GM18858 (cell line): ENCODE measurements around the gene TMEM242.
A peak's percentile ranks its signal among the peaks of the same experiment; 100 is the strongest.

Experiments
- ATAC-seq: cut with Tn5 transposase; IDR thresholded peaks from one replicate; pipeline ENCODE4 v1.9.1; 2021; ENCODE audit not compliant: unreplicated experiment

Gene TMEM242

DNA sequence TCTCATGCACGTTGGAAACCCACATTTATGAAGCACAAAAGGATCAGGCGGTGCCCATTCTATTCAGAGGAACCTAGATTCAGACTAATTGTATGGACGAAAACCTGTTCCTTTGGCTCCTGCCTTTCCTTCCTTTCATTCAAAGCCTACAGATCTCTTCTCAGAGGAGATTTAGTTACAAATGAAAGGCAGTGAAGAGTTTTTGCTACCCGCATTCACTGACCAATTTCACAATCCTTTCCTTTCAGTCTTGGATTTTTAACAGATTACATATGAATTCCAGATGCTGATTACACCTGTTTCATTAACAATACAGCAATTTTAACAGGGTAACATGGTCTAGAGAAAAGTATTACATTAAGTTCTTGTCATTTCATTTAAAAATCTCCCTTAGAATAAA, 32.0 kb downstream of the TMEM242 start:
- ATAC-seq: no peak

DNA sequence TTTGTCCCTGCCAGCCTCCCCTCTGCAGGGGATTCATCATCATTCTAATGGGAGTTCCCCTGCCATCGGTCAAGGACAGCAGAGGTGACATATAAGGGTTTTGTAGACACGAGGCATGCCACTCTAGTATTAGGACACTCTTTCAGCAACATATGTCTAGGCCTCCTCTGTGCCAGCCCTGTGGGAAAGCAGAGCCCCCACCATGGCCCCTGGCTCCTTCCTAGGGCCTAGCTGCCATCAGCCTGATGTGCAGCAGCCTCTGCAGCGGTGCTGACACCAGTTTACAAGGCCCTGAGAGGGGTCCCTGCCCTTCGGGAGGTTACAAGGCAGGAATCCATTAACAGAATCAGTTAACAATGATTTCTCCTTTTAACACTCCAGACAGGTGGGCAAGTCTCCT, 32.5 kb downstream of the TMEM242 start:
- no peak for ATAC-seq

DNA sequence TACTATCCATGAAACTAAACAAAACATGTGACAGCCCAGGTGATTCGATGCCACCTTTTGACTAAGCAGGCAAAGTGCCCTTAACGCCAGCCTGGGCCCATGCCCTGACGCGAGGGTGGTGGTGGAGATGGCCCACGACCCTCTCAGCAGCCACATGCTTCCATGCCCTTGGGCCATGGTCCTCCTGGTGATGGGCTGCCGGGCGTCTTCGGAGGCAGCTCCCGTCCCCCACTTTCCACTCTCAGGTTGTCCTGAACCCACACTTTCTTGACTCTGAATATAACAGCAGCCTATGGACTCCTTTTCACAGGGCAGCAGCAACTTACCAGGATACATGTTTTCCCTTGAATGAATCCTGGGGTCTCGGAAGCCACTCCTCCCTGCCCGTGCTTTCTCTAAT, 33.6 kb downstream of the TMEM242 start:
- no peak for ATAC-seq

DNA sequence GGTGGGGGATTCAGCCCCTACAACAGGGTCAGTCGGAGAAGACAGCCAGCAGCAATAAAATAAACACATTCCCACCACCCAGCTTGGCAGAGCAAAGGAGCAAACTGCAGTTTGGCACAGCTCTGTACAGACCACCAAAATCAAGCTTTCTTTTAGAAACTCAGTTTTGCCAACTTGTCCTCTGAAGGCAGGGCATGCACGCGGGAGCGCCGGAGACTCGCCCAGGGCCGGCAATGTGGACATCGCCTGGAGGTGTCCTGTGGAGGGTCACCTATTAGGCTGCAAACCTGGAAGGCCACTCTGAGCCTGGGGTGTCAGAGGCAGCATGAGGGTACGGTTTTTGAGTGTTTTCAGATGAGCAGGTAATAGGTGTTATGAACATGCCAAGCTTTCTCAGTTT, 34.7 kb downstream of the TMEM242 start:
- ATAC-seq: no peak

DNA sequence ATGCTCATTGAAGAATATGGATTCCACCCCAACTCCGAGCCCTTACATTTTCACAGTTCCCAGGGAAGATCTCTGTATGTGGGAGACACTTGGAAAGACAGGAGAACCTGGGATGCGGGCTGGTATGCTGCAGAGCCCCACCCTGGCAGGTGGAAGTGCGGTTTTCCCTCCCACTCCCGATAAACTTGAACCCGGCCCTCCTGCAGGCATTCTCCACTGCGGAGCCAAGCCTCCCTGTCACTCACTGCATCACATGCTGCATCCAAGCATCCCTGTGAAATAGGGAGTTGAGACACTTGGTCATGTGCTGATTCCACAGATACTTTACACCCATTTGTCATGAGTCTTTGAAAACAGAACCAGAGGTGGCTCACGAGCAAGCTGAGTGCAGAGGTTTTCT, 35.4 kb downstream of the TMEM242 start:
- no peak for ATAC-seq

DNA sequence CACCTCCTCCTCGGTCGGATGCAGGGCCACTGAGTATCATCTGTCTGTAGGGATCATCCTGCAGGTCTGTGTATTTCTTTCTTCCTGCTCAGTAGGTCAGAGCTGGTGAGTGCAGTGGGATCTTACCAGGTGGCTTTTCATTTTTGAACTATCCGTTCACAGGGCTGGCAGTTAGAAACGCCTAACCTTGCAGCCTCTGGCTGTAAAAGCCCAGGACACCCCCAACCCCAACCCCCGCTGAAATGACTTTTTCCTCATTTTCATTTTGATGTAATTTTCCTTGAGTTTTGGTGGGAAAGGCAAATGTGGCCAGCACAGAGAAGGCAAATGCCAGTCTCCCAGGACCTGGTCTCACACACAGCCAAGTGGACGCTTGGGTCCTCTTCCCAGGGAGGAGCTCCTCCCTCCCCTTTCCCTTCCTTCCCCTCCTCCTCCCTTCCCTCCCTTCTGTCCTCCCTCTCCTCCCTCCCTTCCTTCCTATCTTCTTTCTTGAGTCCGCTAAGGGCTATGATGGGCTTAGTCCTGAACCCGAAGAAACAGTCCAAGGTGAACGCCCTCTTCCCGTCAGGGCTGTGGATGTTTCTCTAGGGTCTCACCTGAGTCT, 36.0 kb downstream of the TMEM242 start:
- ATAC-seq: no peak

DNA sequence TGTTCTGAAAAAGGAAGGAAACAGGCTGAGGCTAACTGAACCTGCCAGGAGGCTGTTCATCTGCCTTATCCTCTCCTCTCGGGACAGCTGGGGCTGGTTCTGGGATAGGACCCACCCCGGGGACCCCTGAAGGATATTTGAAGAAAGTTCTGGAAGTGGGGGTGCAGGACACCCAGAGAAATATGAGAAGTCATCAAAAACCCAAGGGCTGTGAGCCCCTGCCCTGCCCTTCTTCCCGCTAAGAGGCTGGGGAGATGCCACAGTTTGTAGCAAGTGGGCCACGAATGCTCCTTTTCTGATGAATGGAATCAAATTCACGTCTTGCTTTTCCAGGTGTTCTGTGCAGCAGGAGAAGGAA, 37.9 kb downstream of the TMEM242 start:
- no peak for ATAC-seq

DNA sequence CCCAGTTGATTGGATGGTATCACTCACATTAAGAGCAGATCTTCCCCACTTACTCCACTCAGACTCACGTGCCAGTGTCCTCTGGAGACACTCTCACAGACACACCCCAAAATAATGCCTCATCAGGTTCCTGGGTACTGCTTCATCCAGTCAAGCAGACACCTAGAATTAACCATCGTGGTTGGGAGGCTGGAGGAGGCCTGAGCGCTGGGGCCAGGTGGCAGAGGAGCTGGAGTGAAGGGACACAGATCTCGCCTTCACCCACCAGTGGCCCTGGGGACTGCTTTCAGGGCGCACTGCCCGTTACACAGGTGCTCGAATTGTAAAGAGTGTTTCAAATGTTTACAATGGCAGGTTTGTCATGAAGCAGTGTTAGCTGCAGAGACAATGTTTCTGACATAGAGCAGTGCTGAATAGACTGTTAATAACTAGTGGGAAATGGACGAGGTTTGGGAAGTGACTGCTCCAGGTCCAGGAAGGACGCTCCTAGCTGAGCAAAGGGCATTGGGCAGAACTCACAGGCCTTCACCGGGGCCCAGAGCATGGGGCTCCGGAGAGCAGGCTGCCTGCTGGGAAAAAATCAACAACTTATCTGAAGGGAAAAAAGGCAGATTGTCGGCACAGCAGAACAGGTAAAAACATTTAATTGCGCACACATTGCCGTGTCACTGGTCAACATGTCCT, 38.4 kb downstream of the TMEM242 start:
- ATAC-seq: no peak

DNA sequence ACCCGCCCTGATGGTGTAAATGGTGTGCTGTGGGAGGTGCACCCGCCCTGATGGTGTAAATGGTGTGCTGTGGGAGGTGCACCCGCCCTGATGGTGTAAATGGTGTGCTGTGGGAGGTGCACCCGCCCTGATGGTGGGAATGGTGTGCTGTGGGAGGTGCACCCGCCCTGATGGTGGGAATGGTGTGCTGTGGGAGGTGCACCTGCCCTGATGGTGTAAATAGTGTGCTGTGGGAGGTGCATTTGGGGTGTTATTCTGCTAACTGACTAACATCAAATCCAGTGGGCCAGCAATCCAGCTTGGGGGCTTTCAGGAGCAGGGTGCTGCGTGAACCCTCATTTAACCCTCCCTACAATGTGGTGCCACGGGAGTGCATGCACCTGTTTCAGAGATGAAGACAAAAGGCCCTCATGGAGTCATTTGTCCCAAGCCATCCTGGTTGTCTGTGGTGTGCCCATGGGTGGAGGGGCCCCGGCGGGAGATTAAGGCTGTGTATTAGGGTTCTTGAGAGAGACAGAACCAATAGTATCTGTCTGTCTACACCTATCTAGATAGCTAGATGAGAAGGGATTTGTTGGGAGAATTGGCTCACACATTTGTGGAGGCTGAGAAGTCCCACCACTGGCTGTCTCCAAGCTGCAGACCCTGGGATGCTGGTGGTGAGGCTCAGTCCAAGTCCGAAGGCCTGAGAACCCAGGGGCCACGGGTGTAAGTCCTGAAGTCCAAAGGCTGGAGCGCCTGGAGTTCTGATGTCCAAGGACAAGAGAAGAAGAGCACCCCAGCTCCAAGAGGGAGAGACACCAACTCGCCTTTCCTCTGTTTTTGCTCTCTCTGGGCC, 39.2 kb downstream of the TMEM242 start:
- ATAC-seq: no peak

DNA sequence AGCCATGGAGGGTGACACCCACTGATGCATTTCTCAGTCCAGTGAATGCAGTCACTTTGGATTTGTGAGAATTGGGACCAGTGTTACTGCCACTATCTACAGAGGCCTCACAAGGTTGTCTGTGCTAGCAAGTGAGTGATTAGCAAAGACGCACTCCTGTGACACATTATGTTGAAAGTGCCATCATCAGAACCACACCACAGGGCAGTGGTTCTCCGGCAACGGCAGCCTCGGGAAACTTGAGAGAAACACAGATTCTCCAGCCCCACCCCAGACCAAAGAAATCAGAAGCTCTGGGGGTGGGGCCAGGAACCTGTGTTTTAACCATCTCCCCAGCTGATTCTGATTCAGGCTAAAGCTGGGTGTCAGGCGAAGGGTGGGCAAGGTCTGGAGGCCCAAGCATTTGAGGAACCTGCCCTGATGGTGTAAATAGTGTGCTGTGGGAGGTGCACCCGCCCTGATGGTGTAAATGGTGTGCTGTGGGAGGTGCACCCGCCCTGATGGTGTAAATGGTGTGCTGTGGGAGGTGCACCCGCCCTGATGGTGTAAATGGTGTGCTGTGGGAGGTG, 39.9 kb downstream of the TMEM242 start:
- ATAC-seq: no peak

DNA sequence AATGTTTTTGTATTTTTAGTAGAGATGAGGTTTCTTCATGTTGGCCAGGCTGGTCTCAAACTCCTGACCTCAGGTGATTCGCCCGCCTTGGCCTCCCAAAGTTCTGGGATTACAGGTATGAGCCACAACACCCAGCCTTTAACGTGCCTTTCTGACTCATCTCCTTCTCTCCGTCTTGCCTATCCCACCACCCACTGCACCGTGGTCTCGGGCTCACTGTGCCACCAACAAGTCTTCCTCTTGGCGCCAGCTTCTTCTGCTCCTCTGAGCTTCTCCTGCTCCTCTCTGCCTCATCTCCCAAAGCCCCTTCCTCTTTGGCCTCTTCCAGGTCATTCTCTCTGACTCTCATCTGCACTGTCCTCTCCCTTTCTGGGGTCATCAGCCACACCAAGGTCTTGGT, 41.0 kb downstream of the TMEM242 start:
- no peak for ATAC-seq

DNA sequence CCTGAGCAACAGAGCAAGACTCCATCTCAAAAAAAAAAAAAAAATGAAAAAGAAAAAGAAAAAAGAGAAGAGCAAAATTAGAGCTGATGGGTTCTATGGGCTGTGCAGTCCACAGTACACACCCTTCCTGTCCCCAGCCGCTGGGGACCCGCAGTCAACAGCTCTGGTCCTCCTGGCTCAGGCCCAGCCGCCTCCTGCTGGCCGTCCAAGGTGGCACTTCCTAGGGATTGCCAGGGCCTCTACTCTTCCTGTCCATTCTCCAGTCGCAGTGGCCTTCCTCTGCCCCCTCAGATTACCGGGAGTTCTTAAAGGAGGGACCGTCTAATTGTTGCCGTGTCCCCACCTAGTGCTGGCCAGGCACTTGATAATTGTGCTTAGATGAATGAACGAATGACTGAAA, 41.7 kb downstream of the TMEM242 start:
- no peak for ATAC-seq

DNA sequence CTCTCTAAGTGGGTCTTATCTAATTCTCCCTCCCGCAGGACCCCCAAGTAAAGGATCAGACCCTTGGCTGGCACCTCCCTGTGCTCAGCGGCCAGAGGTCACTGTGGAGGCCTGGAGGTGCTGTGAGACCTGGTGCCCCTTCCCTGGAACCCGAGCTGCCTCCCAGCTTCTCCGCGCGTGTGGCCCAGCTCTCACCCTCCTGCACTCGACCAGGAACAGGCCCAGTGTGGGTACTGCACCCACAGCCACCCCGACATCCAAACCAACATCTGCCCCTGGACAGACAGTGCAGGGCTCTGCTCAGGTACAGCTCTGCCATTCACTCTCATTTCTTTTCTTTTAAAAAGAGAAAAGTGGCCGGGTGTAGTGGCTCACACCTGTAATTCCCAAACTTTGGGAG, 42.4 kb downstream of the TMEM242 start:
- ATAC-seq: no peak

DNA sequence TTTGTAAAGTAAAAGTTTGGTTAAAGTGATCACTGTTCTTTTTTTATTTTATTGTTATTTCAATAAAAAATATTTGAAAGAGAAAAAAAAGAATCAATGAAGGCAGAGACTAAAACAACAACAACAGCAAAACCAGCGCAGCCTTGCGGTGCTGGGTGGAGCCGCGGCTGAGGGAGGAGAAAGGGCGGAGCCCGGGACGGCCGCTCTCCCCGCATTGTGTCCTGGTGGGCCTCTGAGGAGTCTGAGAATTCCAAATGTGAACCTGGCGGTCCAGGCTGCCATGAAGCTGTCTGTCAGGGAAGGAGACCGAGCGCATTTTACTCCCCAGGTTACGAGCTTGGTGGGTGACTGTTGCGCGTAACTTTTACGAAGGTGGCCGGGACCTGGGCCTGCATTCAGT, 43.2 kb downstream of the TMEM242 start:
- no peak for ATAC-seq

DNA sequence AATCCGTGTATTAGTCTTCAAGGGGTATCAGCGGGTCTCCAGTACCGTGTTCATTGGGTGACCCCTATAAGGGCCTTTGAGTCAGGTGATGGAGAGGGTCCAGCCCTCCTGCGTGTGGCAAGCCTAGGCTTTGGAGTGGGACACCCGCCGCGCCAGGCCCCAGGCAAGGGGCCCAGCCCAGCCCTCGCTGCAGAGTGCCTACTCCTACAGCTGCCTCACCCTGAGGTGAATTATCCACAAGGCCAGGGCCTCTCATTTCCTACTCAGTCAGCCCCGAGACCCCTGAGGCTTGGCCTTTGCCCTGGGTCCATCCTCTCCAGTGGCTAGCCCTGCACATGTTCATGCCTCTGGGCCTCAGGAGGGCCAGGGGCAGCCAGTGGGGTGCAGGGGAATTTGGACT, 45.1 kb downstream of the TMEM242 start:
- no peak for ATAC-seq

DNA sequence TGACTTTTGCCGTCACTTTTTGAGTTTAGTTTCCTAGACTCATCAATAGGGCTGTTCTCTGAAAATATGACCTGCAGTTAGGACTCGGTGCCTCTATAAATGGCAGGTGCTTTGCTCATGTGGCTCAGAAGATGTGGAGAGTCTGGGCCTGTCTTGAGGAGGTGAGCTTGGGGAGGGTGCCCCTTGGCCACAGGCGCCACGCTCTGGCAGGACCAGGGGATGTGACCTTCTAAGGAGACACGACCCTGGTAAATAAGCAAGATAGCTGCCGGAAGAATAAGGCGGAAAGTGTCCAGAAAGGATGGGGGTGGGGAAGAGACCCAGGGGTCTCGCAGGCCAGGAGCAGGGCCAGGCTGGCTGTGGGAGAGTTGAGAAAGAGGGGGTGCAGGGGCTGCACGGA, 46.6 kb downstream of the TMEM242 start:
- ATAC-seq: no peak

DNA sequence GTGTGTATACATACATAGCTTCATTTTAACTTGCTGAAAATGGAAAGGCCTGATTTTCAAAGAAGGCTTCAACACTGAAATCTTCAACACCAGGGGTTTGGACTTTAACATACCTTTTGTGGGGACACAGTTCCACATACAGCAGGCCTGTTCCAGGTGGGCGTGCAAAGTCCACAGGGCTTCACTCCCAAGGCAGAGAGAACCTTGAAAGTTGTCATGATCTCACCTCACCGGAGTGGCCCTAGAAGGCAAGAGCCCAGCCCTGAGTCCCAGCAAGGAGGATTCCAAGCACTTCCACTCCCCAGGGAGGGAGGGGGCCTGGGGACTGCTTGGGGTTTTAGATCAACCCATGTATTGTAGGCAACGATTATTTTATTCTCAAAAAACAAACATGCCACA, 47.2 kb downstream of the TMEM242 start:
- no peak for ATAC-seq

DNA sequence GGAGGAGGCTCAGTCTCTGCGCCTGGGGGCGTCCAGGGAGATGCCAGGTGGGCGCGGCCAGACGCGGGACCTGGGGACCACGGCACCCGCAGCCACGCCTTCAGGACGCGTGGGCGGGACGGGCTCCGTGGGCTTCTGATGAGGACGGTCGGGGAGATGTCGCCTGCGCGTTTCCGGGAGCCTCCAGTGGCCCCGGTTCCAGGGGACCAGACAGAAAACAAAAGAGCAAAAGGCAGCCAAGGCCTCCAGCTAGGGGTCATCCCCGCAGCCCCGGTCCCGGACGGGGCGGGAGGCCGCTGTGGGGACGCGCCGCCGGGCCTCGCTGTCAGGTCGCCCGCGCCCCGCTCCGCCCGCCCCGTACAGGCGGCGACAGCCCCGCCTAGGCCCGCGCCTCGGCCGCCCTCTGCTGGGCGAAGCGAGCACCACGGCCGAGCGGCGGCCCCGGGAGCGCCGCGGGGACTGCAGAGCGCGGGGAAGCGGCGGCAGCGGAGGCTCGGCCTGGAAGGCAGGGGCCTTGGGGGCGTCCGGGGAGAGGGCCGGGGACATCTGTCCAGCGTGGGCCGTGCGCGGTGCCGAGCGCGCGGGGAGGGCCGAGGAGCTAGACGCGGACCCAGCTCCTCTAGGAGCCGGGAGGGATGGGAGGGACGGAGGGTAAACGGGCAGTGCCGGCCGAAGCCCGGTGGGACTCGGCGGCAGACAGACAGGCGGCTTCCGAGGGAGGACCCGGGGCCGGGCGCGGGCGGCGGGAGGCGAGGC, 48.7 kb downstream of the TMEM242 start:
- peak; percentile 86 for ATAC-seq

DNA sequence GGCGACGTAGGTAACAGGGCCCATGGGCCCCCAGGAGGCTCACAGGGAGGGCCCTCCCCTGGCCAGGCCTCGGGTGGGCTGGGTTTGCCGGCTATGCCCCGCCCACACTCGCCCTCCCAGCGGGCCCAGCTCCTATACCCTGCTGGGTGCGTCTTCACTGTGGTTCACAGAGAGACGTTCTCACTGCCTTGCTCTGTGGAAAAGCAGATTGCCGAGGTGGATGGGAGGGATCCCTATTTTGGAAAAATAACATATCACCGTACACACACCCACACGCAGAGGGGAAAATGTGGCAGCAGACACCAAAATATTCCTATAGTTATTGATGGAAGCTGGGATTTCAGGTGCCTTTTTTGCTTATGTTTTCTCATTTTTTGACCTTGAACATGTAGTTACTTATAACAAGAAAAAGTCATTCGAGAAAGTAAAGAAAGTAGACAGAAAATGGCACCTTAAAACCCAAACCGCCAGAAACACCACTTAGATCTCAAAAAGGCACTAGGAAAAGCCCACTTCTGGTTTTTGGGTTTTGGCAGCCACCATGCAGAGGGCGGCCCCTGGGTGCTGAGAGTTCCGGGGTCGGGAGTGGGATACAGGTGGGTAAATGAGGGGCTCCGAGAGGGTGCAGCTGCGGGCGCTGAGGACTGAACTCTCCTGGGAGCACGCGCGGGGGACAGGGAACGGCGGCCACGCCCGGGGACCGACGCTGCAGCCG, 49.4 kb downstream of the TMEM242 start:
- peak; percentile 27 for ATAC-seq

DNA sequence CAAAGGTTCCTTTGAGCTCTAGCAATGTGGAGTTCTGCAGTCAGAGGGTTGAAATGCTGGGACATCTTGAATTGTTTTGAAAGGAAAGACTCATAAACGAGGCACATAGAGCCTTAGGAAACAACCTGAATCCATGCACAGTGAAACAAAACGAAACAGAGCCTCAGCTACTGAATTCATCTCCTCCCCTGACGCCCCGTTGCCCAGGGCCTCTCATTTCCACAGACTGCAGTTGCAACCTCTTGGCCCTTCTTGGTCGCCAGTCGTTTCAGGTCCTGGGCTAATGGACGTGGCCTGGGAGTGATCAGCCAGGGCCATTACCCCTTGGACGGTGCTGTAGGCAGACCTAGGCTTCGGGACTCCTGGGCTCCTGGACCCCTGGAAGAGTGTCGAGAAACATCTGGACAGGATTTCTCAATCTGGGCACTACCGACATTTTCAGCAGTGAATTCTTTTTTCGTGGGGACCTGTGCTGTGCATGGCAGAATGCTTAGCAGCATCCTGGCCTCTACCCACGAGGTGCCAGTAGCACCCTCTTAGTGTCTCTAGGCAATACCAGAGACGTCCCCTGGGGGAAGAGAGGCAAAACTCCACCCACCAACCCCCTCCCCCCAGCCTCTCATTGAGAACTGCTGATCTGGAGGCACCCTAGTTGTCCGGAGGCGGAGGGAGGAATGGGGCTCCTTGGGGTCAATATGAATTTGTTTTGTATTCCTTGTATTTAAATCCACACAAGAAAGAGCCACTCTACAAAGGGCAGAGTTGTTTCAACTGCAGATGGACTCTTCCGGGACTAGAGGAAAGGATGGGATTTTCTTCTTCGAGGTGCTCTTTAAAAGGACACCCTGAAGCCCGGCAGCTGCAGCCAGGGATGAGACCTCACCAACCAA, 50.2 kb downstream of the TMEM242 start:
- no peak for ATAC-seq
